ENCODE data around the gene CORO2B.
"Not testable (repeated sequence)": the region's sequence is repeated elsewhere in the genome, so short reads cannot be mapped to it uniquely, and the experiment has no call there.

CORO2B gene

DNA sequence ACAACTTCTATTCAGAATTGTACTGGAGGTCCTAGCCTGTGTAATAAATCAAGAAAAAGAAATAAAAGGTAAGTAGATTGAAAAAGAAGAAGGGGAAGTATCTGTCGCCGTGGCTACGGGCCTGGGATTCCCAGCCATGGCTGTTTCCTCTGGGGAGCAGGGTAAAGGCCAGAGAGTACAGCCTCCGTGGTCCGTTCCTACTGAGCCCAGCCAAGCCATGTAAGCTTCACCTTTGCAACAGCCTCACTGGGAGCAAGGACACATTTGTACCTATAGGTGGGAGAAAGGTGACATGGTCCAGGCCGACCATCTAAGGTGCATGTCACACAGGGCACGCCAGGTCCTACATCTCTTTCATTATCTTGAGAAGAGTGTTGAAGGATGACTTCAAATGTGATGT is 170.6 kb downstream of the CORO2B start:
- no peak for DNase-seq

DNA sequence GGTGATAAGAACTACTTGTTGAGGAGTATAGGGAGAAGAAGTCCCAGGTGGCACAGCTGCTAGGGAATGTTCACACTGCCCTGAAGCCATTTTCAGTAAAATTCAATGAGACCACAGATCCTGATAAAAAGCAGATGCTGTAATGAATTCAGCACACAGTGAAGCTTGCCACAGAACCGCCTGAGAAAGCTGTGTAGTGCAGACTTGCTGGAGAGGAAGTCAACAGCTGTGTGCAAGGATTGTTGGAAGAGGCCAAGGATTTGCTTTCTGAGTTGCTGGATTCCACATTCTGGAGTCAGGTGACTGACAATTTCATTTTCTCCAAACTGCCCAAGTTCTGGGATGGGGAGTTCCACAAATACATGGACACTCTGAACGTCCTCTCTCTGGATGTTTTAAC is 171.0 kb downstream of the CORO2B start:
- DNase-seq = no peak

DNA sequence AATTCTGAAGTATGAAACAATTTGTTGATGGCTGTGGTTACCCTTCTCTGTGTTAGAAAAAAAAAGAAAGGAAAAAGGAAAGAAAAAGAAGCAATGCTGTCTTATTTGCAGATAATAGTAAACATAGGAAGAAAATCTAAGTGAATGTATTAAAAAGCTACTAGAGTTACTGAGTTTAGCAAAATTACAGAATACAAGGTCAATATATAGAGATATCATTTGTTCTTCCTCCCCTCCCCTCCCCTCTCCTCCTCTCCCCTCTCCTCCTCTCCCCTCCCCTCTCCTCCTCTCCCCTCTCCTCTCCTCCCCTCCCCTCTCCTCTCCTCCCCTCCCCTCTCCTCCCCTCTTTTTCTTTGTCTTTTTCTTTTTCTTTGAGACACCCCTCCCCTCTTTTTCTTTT is 172.8 kb downstream of the CORO2B start:
- no peak for DNase-seq

- DNase-seq = no peak
These were observed 176.9 kb downstream of the CORO2B start for GRCh38 chr15:68755731-68756130.

DNA sequence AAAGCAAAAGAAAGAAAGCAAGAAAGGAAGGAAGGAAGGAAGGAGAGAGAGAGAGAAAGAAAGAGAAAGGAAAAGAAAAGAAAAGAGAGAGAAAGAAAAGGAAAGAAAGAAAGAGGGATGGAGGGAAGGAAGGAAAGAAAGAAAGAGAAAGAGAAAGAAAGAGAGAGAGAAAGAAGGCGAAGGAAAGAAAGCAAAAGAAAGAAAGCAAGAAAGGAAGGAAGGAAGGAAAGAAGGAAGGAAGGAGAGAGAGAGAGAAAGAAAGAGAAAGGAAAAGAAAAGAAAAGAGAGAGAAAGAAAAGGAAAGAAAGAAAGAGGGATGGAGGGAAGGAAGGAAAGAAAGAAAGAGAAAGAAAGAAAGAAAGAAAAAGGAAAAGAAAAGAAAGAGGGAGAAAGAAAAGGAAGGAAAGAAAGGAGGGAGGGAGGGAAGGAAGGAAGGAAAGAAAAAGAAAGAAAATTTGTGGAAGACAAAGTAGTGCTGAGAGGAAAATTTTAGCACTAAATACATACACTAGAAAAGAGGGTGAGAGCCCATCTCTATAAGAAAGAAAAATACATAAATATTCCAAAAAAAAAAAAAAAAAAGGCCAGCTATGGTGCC is 181.3 kb downstream of the CORO2B start:
- DNase-seq = not testable (repeated sequence)

GRCh38 chr15:68763063-68763462 is 184.3 kb downstream of the CORO2B start:
- DNase-seq = no peak

GRCh38 chr15:68764090-68764489 is 185.3 kb downstream of the CORO2B start:
- no peak for DNase-seq

DNA sequence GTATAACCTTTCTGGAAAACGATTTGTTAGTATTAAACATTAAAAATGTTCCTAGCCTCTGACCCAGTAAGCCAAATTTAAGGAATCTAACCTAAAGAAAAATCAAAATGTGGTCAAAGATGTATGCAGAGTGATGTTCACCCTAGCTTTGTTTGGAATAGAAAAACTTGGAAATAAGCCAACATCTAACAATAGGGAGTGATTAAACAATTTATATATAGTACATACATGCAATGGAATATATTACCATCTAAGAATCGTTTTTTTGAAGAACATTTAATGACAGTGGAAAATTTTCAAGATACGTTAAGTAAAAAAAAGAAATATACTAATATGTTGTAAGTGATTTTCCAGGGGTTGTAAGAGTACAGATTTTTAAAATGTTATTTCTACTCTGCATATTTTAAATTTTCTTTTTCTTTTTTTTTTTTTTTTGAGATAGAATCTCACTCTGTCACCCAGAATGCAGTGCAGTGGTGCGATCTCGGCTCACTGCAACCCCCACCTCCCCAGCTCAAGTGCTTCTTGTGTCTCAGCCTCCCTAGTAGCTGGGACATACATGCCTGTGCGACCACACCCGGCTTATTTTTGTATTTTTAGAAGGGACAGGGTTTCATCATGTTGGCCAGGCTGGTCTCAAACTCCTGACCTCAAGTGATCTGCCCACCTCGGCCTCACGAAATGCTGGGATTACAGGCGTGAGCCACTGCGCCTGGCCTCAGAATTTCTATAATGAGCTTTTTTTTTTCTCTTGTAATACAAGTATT is 187.0 kb downstream of the CORO2B start:
- DNase-seq = no peak

DNA sequence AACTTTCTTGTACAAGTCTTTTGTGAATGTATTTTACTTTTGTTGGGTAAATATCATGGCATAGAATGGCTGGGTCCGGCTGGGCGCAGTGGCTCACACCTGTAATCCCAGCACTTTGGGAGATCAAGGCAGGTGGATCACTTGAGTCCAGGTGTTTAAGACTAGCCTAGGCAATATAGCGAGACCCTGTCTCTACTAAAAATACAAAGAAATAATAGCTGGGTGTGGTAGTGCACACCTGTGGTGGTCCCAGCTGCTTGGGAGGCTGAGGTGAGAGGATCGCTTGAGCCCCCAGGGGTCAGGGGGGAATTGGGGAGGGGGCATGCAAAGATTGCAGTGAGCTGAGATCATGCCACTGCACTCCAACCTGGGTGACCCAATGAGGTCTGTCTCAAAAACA is 189.0 kb downstream of the CORO2B start:
- no peak for DNase-seq

DNA sequence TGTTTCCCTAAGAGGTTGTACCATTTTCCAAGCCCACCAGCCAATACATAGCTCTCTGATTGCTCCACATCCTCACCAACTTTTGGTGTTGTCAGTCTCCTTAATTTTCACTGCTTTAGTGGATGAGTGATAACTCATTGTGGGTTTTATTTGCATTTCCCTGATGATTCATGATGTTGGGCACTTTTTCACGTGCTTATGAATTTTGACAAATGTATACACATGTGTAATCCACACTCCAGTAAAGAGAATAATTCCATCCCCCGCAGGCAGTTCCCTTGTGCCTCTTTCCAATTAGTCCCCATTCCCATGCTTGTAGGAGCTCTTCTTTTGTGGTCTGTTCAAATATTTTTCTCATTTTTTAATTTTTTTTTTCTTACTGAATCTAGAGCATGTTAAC is 189.5 kb downstream of the CORO2B start:
- no peak for DNase-seq

DNA sequence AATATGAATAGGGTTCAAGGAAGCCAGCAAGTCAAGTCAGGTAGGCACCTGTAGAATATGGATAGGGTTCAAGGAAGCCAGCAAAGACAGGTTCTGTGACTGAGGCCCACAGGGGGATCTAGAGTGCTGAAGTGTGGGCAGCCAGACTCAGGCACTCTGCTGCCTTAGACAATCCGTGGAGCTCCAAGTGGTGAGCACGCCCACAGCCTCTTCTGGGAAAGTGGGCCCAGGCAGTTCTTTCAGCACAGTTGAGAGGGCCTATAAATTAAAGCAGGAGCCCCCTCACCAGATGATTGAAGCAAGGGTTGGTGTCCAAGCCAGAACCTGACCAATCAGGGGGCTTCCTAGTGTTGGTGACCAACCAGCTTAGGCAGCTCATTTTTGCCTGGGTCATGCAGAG is 190.9 kb downstream of the CORO2B start:
- DNase-seq = no peak

DNA sequence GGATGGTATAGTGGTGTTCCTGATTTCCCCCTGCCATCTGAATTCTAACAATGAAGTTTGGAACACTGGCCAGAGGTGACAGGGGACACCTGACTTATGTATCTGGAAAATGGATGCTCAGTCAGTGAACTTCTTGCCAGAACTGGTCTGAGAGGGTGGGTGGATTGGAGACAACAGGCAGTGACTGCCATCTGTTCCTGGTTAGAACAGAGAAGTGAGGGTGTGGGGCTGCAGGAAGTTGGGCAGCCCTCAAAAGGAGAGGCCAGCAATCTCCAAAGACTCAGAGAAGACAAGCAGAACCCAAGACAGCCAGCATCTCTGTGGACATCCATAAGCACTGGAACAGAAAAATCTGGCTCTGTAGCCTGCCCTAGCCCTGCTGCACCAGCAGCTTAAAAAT is 191.4 kb downstream of the CORO2B start:
- DNase-seq = no peak

- DNase-seq = no peak
These were observed 194.2 kb downstream of the CORO2B start for GRCh38 chr15:68773036-68773435.

DNA sequence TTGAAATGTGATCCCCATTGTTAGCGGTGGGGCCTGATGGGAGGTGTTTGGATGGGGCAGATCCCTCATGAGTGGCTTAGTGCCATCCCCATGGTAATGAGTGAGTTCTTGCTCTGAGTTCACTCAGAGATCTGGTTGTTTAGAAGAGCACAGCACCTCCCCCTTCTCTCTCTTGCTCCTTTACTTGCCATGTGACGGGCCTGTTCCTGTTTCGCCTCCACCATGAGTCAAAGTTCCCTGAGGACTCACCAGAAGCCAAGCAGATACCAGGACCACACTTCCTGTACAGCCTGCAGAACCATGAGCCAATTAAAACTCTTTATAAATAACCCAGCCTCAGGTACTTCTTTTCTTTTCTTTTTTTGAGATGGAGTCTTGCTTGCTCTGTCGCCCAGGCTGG is 195.3 kb downstream of the CORO2B start:
- DNase-seq = no peak

DNA sequence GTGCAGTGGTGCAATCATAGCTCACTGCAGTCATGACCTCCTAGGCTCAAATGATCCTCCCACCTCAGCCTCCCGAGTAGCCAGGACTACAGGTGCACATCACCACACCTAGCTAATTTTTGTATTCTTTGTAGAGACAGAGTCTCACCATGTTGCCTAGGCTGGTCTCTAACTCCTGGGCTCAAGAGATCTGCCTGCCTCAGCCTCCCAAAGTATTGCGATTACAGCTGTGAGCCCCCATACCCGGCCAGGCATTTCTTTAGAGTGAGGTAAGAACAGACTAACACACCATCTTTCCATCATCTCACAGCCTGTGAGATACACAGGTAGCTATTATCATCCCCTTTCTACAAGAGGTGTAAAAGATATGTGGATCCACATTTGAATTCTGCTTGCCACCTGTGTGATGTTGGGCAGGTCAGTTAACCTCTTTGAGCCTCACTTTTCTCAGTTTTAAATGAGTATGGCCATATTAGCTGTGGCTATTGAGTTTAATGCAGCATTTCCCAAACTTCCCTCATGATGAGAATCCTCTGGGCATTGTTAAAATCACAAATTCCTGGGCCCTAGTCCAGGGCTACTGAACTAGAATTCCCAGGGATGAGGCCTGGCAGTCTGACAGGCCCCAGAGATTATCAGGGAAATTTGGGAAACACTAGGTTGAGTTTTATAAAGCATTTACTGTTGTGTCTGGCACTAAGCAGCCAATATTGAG is 195.9 kb downstream of the CORO2B start:
- no peak for DNase-seq

DNA sequence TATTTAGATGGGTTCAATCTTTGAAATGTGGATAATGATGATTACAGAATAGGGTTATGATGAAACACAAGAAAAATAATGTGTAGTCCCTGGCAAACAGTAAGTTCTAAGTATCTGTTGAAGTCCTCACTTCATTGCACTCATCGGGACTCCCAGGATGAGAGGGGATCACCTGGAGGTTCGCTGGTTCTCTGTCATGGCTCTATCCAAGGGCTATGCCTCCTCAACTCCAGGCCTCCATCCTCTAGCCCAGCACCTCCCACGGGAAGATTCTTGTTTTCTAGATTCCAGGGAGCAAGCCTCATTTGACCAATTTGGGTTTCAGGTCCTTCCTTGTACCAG is 196.4 kb downstream of the CORO2B start:
- no peak for DNase-seq

GRCh38 chr15:68775671-68776476 is 197.1 kb downstream of the CORO2B start:
- no peak for DNase-seq

- DNase-seq = no peak
These were observed 197.9 kb downstream of the CORO2B start for GRCh38 chr15:68776477-68777270.
